ENCODE data around the gene GFI1B.
"Not testable (repeated sequence)": the region's sequence is repeated elsewhere in the genome, so short reads cannot be mapped to it uniquely, and the experiment has no call there.

GFI1B gene

GRCh38 chr9:133008824-133009223 is 30.3 kb downstream of the GFI1B start:
- no peak for DNase-seq (ENCODE audit: extremely low read depth in 1 of 2, low read depth in 1 of 2)

DNA sequence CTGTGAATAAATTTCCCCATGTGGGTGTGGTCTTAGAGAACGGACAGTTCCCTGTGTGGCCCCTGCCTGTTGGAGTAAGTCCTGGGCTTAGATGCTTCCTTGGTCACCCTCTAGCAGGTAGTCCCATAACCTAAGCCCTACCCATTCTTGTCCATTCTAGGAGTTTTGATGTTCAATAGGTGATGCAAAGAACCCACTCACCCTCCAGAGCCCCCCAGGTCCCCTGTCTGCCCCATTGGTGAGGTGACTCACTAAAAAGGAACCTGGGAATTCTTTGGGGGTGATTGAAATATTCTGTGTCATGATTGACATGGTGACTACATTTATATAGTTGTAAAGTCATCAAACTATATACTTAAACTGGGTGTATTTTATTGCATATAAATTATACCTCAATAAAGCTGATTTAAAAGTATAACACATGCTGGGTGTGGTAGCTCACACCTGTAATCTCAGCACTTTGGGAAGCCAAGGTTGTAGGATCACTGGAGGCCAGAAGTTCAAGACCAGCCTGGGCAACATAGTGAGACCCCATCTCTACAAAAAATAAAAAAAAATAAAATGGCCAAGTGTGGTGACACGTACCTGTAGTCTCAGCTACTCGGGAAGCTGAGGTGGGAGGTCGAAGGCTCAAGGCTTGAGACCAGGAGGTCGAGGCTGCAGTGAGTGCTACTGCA is 31.6 kb downstream of the GFI1B start:
- DNase-seq (ENCODE audit: extremely low read depth in 1 of 2, low read depth in 1 of 2) = no peak

DNA sequence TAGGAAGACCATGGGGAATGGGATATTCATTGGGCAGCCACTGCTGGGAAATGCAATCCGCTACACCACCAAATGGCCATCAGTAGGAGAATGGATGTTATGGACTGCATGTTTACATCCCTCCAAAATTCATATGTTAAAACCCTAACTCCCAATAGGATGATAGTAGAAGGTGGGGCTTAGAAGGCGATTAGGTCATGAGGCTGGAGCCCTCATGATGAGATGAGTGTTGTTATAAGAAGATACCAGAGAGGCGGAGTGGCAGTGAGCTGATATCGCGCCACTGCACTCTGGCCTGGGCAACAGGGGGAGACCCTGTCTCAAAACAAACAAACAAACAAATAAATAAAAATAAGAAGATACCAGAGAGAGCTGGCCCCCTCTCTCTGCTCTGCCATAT is 36.2 kb downstream of the GFI1B start:
- DNase-seq (ENCODE audit: extremely low read depth in 1 of 2, low read depth in 1 of 2) = no peak

DNA sequence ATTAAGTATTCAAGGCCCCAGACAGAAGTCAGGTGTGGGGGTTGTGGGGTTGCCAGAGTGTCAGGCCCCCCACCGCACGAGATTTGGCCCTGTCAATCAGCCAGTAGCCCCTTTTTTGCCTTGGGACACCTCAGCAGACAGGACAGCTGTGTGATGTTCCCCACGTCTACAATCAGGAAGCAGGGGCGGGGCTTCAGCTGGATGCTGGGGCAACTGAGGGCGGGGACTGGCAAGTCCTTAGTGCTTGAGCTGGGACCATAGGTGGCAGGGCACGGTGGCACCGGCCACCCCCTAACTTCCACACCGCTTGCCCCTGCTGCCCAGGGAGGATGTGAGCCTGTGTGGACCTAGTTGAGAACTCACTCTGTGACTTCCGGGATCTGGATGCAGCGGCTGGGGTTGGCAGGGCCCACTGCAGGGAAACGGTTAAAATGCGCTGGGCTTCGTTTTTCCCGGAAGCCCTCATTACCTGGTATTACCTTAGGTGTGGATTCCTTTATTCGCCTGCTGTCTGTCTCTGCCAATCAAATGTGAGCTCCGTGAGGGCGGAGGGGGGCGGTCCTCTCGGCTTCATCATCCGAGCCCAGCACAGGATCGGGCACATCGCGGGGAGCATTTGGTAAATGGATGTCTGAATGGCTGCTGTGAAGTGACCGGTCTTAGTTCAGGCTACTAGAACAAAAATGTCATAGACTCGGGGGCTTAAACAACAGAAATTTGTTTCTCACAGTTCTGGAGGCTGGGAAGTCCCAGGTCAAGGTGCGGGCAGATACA is 44.8 kb downstream of the GFI1B start:
- no peak for DNase-seq (ENCODE audit: extremely low read depth in 1 of 2, low read depth in 1 of 2)

DNA sequence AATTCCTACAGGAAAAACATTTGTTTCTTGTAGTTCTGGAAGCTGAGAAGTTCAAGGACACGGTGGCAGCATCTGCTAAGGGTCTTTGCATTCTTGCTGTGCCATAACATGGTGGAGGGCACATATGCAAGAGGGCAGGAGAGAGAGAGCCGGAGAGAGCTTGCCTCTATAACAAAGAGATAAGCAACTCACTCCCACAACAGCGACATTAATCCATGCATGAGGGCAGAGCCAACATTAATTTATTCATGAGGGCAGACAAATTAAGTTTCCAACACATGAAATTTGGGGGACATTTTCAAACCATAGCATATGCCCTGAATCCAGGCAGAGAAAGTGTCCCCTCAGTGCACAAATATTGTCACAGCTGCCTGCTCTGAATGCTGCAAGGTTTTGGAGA is 47.9 kb downstream of the GFI1B start:
- no peak for DNase-seq (ENCODE audit: extremely low read depth in 1 of 2, low read depth in 1 of 2)

DNA sequence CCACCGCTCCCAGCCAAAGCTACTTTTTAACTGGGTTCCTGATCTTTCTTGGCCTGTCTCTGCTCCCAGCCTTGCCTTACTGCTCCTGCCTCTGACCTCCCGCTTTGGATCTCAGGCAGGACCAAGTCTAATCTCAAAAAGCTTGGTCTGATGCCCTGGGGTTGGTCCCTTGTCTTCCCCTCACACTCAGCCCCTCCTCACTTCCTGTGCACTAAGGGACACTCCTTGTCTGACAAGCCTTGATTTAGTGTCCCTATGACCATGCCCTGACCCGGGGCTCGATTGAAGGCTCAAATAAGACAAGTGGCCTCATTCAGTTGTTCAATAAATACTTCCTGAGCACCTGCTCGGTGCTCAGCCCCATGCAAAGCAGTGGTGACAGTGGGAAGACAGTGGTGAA is 48.6 kb downstream of the GFI1B start:
- no peak for DNase-seq (ENCODE audit: extremely low read depth in 1 of 2, low read depth in 1 of 2)

- no peak for DNase-seq (ENCODE audit: extremely low read depth in 1 of 2, low read depth in 1 of 2)
Measured at GRCh38 chr9:133028221-133028620, 49.7 kb downstream of the GFI1B start.

- no peak for DNase-seq (ENCODE audit: extremely low read depth in 1 of 2, low read depth in 1 of 2)
Measured at GRCh38 chr9:133029994-133030316, 51.5 kb downstream of the GFI1B start.

GRCh38 chr9:133030317-133031129 is 52.0 kb downstream of the GFI1B start, which contains the start of gene GTF3C5:
TSS of gene GTF3C5 (plus strand) at chr9:133030997. CDS start at chr9:133031012, 15 bp downstream.
- peak; percentile 77 to 84 for DNase-seq (ENCODE audit: extremely low read depth in 1 of 2, low read depth in 1 of 2)

GRCh38 chr9:133031130-133031422 is 52.6 kb downstream of the GFI1B start:
- DNase-seq (ENCODE audit: extremely low read depth in 1 of 2, low read depth in 1 of 2) = no peak

GRCh38 chr9:133031496-133031911 is 53.0 kb downstream of the GFI1B start:
- DNase-seq (ENCODE audit: extremely low read depth in 1 of 2, low read depth in 1 of 2) = no peak

GRCh38 chr9:133032171-133032570 is 53.7 kb downstream of the GFI1B start:
- no peak for DNase-seq (ENCODE audit: extremely low read depth in 1 of 2, low read depth in 1 of 2)

GRCh38 chr9:133035669-133036068 is 57.2 kb downstream of the GFI1B start:
- DNase-seq (ENCODE audit: extremely low read depth in 1 of 2, low read depth in 1 of 2) = no peak

DNA sequence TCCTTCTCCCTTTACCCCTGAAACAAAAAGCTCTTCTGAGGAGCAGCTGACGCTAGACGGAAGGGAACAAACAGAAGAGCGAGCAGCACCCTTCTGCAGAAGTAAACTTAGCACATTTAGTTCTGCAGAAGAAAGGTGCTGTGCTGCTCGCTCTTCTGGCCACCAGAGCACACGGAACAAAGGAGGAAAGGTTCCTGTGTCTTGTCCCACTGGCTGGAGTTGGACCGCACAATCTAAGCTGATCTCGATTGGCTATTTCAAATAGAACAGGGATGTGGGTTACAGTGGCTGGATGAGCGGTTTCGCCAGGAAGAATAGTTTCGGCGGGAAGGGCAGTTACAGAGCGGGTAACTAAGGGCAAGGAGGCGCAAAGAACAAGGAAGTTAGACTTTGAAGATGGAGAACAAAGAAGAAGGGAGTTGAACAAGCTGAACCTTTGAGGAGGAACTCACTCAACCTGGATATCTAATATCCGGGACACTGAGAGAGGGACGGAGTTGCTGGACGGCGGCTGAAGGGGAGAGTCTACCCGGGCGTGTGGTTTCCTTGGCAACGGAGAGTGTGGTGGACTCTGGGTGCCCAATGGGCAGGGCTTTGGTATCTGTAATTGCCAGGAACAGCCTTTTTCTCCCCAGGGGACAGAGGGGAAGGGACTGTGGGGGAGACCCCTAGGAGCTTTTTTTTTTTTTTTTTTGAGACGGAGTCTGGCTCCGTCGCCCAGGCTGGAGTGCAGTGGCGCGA is 59.5 kb downstream of the GFI1B start:
- no peak for DNase-seq (ENCODE audit: extremely low read depth in 1 of 2, low read depth in 1 of 2)

DNA sequence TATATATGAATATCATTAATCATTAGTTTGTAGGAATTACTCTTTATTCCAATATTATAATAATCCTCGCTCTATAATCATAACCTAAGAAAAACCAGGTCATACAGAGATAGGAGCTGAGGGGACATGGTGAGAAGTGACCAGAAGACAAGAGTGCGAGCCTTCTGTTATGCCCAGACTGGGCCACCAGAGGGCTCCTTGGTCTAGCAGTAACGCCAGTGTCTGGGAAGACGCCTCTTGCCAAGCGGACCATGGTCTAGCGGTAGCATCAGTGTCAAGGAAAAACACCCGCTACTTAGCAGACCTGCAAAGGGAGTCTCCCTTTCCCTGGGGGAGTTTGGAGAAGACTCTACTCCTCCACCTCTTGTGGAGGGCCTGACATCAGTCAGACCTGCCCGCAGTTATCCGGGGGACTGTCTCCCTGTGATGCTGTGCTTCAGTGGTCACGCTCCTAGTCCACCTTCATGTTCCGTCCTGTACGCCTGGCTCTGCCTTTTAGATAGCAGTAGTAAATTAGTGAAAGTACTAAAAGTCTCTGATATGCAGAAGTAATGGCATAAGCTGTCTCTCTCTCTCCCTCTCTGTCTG is 62.5 kb downstream of the GFI1B start:
- not testable (repeated sequence) for DNase-seq (ENCODE audit: extremely low read depth in 1 of 2, low read depth in 1 of 2)
